HG02852 (cell line): ENCODE measurements around the gene ACTRT3.
"Not testable (repeated sequence)": the region's sequence is repeated elsewhere in the genome, so short reads cannot be mapped to it uniquely, and the experiment has no call there.

Experiments used
- ATAC-seq: cut with Tn5 transposase; IDR thresholded peaks from one replicate; pipeline ENCODE4 v1.9.1; 2021; ENCODE audit warnings: mild to moderate bottlenecking, moderate library complexity; ENCODE audit not compliant: unreplicated experiment

ACTRT3 gene

GRCh38 chr3:169772897-169773816, 3.8 kb upstream of the ACTRT3 start, which contains the start of gene MYNN:
Gene MYNN (plus strand): TSS chr3:169773396. CDS start chr3:169774296, 900 bp downstream.
- ATAC-seq: peak; percentile 80

GRCh38 chr3:169772305-169772896, 3.0 kb upstream of the ACTRT3 start:
- peak; percentile 13 for ATAC-seq

GRCh38 chr3:169771497-169772304, 2.3 kb upstream of the ACTRT3 start:
- ATAC-seq: no peak

- peak; percentile 71 for ATAC-seq
These were observed 4.3 kb downstream of the ACTRT3 start, which contains the start of gene TERC for GRCh38 chr3:169764882-169765612. Gene TERC (minus strand): TSS chr3:169765060.

GRCh38 chr3:169764312-169764881, 5.0 kb downstream of the ACTRT3 start:
- ATAC-seq: peak; percentile 40

GRCh38 chr3:169760479-169760878, 8.9 kb downstream of the ACTRT3 start:
- ATAC-seq: no peak

GRCh38 chr3:169759256-169759655, 10.1 kb downstream of the ACTRT3 start:
- peak; percentile 43 for ATAC-seq

GRCh38 chr3:169758359-169758994, 10.9 kb downstream of the ACTRT3 start:
- no peak for ATAC-seq

GRCh38 chr3:169755488-169755887, 13.9 kb downstream of the ACTRT3 start:
- no peak for ATAC-seq

GRCh38 chr3:169754711-169755110, 14.7 kb downstream of the ACTRT3 start:
- no peak for ATAC-seq

- no peak for ATAC-seq
These were observed 17.5 kb downstream of the ACTRT3 start for GRCh38 chr3:169751875-169752274.

GRCh38 chr3:169750665-169751064, 18.7 kb downstream of the ACTRT3 start:
- ATAC-seq: no peak

GRCh38 chr3:169748670-169749069, 20.7 kb downstream of the ACTRT3 start:
- ATAC-seq: no peak

- ATAC-seq: no peak
These were observed 22.4 kb downstream of the ACTRT3 start for GRCh38 chr3:169746924-169747323.

GRCh38 chr3:169744366-169745054, 24.9 kb downstream of the ACTRT3 start:
- no peak for ATAC-seq

- no peak for ATAC-seq
These were observed 30.3 kb downstream of the ACTRT3 start for GRCh38 chr3:169739067-169739466.

GRCh38 chr3:169731857-169732256, 37.5 kb downstream of the ACTRT3 start:
- not testable (repeated sequence) for ATAC-seq

GRCh38 chr3:169722724-169723123, 46.6 kb downstream of the ACTRT3 start:
- ATAC-seq: no peak

- not testable (repeated sequence) for ATAC-seq
These were observed 50.9 kb downstream of the ACTRT3 start for GRCh38 chr3:169718415-169718814.
